ENCODE data around the gene PLAC1.

PLAC1 gene

DNA sequence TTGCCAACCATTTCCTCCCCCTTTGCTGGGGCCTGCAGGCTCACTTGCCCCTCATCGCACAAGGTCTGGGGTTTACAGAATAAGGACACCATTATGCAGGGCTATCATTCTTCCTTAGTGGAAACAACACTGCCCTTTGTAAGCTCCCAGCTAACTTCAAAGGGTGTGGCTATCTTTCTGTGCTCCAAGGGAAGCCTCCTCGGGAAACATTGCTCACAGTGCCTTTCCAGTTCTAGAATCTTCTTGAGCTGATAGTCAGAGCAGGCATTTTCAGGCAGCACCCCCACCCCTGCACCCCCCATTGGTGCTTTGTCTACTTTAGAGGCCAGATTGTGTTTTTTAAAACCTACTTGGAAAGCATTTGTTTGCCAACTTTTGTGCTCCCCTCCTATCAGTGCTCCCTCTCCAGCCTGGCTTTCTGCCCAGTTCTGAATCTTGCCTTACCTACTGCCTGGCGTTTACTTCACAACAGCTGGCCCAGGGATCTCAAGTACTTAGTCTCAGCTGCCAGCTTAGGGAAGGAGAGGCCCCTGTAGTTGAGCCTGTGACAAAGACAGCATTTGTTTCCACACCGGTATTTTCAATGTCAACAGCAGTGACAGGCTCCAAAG lies 53.5 kb downstream of the PLAC1 start:
- in situ Hi-C loops (cut with MboI; ENCODE audit: low pct_unique_long_range_greater_than_20kb, low sequenced_read_pairs, unreplicated experiment), result no loop called here
- TF ChIP-seq, protein P1, sequence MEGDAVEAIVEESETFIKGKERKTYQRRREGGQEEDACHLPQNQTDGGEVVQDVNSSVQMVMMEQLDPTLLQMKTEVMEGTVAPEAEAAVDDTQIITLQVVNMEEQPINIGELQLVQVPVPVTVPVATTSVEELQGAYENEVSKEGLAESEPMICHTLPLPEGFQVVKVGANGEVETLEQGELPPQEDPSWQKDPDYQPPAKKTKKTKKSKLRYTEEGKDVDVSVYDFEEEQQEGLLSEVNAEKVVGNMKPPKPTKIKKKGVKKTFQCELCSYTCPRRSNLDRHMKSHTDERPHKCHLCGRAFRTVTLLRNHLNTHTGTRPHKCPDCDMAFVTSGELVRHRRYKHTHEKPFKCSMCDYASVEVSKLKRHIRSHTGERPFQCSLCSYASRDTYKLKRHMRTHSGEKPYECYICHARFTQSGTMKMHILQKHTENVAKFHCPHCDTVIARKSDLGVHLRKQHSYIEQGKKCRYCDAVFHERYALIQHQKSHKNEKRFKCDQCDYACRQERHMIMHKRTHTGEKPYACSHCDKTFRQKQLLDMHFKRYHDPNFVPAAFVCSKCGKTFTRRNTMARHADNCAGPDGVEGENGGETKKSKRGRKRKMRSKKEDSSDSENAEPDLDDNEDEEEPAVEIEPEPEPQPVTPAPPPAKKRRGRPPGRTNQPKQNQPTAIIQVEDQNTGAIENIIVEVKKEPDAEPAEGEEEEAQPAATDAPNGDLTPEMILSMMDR (IDR thresholded peaks at IDR 0.05; ENCODE audit: extremely low read depth, insufficient read depth, missing control alignments), result no peak
- DNase-seq (ENCODE audit: low spot score), result no peak

DNA sequence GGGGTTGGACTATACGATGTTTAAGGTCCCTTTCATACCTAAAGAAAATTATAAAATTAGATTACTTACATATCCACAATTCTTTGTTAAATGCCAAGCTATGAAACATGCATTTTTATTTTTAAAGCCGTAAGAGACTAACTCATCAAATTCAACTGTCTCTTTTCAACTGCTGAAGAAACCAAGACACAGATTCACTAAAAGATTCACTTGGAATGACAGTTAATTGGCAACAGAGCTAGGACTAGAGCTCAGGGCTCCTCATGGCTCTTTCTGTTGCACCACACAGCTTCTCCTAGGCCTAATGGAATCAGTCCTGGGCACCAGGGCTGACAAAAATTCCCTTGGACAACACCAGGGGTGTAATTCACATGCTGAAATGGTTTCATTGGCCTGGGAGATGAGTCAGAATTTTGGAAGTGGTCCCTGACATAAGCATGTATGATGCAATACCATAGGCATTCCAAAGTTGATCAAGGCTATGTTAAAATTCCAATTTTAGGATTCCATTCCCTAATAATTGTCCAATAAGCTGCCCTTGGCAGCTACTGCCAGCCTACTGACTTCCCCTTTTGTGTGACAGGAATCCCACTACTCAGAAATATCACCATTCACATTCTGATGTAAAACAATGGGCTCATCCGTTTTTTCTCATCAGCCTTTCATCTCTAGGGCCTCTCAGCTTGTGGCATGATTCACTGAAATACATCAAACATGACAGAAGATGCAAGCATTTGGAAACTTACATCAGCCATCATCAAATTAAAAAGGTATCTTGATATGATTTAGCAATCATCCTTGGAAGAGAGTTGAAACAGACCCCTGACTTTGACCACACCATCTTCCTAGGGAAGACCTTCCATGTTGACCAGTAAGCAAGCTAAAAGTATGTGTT lies 54.2 kb downstream of the PLAC1 start:
- in situ Hi-C loops (cut with MboI; ENCODE audit: low pct_unique_long_range_greater_than_20kb, low sequenced_read_pairs, unreplicated experiment), result no loop called here
- TF ChIP-seq, protein P1 (IDR thresholded peaks at IDR 0.05; ENCODE audit: extremely low read depth, insufficient read depth, missing control alignments), result no peak
- no peak for DNase-seq (ENCODE audit: low spot score)

DNA sequence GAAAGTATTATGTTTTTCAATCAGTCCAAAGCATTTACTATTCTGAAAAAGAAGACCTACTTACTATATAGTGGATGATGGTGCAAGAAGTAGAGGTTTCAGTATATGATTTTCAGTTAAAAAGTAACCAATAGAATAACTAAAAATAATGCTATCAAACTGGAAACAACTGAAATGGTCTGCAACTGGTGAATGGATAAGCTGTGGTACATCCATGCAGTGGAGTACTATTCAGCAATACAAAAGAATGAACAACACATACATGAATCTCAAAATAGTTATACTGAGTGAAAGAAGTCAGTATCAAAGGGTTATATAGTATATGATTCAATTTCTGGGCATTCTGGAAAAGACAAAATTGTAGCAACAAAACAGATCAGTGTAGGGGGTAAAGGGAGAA lies 55.9 kb downstream of the PLAC1 start:
- in situ Hi-C loops (cut with MboI; ENCODE audit: low pct_unique_long_range_greater_than_20kb, low sequenced_read_pairs, unreplicated experiment), result no loop called here
- DNase-seq (ENCODE audit: low spot score), result no peak
- TF ChIP-seq, protein P1 (IDR thresholded peaks at IDR 0.05; ENCODE audit: extremely low read depth, insufficient read depth, missing control alignments), result no peak

DNA sequence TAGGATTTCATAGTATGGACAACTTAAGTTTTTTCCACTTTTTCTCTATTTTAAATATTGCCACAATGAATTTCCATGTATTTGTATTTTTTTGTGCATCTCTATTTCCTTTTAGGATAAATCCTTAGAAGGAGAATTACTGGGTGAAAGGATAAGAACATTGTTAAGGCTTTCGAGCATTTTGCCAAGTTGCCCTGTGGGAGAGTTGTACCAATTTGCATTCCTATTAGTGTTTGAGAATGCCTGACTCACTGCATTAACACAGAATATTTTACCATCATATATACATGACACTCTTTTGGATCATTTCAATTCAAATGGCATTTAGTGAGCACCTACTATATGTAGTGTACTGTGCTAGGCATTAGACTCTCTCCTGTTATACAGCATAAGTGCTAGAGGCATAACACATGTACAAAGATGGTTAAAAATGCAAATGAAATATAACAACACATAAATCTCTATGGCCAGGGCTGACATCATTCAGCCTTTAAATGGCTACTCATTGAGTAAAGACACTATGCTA lies 57.0 kb downstream of the PLAC1 start:
- in situ Hi-C loops (cut with MboI; ENCODE audit: low pct_unique_long_range_greater_than_20kb, low sequenced_read_pairs, unreplicated experiment), result no loop called here
- TF ChIP-seq, protein P1 (IDR thresholded peaks at IDR 0.05; ENCODE audit: extremely low read depth, insufficient read depth, missing control alignments), result no peak
- DNase-seq (ENCODE audit: low spot score), result no peak

DNA sequence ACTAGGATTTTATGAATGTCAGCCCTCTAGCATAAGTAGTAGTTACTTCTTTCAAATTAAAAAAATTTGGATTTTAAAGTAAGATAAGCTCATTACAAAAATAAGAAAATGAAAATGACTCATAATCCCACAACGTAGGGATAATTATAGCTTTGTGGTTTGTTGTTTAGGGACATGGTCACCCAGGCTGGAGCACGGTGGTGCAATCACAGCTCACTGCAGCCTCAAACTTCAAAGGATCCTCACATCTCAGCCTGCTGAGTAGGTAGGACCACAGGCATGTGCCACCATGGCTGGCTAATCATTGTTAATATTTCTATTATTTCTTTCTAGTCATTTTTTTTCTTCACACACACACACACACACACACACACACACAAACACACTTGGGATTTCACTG lies 57.6 kb downstream of the PLAC1 start:
- in situ Hi-C loops (cut with MboI; ENCODE audit: low pct_unique_long_range_greater_than_20kb, low sequenced_read_pairs, unreplicated experiment), result no loop called here
- TF ChIP-seq, protein P1 (IDR thresholded peaks at IDR 0.05; ENCODE audit: extremely low read depth, insufficient read depth, missing control alignments), result no peak
- no peak for DNase-seq (ENCODE audit: low spot score)

DNA sequence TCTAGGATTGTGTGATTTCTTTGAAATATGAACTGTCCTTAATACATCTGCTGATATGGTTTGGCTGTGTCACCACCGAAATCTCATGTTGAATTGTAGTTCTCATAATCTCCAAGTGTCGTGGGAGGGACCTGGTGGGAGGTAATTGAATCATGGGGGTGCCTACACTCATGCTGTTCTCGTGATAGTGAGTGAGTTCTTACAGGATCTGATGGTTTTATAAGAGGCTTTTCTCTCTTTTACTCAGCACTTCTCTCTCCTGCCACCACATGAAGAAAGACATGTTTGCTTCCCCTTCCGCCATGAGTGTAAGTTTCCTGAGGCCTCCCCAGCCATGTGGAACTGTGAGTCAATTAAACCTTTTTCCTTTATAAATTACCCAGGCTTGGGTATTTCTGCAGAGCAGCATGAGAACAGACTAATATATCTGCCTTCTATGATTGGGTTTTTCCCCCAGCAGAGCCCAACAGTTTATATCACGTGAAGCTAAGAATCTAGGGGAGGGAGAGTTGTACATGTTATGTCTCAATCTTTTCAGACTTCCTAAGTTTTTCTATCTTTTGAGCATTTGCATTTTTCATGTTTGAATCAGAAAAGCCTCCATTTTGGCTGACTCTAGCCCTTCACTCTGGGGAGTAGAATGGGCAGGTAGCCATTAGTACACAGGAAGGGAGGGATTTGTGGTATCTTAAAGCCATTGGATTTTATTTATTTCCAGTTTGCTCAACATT lies 58.9 kb downstream of the PLAC1 start:
- no peak for DNase-seq (ENCODE audit: low spot score)
- in situ Hi-C loops (cut with MboI; ENCODE audit: low pct_unique_long_range_greater_than_20kb, low sequenced_read_pairs, unreplicated experiment), result no loop called here
- TF ChIP-seq, protein P1 (IDR thresholded peaks at IDR 0.05; ENCODE audit: extremely low read depth, insufficient read depth, missing control alignments), result no peak

All from GM13977 (cell line).